Activated T-cell treated with anti-CD3 and anti-CD28 coated beads, Interleukin-2, amount 50 U/mL, for 4 hours (primary cell): ENCODE data around the gene TTC31. TPM values are rescaled to one million over a fixed set of nuclear protein-coding genes. Genes with fewer than 3 reads are reported as not detected.
"Not testable (repeated sequence)": the region's sequence is repeated elsewhere in the genome, so short reads cannot be mapped to it uniquely, and the experiment has no call there.

Experiments used
- ATAC-seq, 2 donors: fragments of 200-7000 bp; cut with Tn5 transposase; one replicate each; pipeline ENCODE4 v1.10.0; 2021
- DNase-seq: peaks from one replicate; pipeline ENCODE4 v3.0.0-alpha.2; 2020
- H3K27me3 Mint-ChIP-seq: one replicate; pipeline ENCODE4 v1.8.0; 2021; ENCODE audit warnings: low read depth, mixed read lengths
- H3K36me3 Mint-ChIP-seq: one replicate; pipeline ENCODE4 v1.8.0; 2022; ENCODE audit warnings: mixed read lengths; ENCODE audit not compliant: insufficient read depth
- H3K4me1 Mint-ChIP-seq: one replicate; pipeline ENCODE4 v1.8.0; 2021; ENCODE audit warnings: low read depth, mixed read lengths
- H3K4me3 Mint-ChIP-seq: one replicate; pipeline ENCODE4 v1.8.0; 2021; ENCODE audit warnings: mild to moderate bottlenecking, moderate library complexity, mixed read lengths
- H3K9me3 Mint-ChIP-seq: one replicate; pipeline ENCODE4 v1.8.0; 2021; ENCODE audit warnings: mixed read lengths
- total RNA-seq, 3 donors: library from RNA; stranded (reverse); gene quantifications; one replicate each; pipeline ENCODE4 v1.2.1, GENCODE V29; 2021

The TTC31 gene
- total RNA-seq, 3 donors from 2014 or later = 22.4 to 23.8 (median 23.4) TPM

DNA sequence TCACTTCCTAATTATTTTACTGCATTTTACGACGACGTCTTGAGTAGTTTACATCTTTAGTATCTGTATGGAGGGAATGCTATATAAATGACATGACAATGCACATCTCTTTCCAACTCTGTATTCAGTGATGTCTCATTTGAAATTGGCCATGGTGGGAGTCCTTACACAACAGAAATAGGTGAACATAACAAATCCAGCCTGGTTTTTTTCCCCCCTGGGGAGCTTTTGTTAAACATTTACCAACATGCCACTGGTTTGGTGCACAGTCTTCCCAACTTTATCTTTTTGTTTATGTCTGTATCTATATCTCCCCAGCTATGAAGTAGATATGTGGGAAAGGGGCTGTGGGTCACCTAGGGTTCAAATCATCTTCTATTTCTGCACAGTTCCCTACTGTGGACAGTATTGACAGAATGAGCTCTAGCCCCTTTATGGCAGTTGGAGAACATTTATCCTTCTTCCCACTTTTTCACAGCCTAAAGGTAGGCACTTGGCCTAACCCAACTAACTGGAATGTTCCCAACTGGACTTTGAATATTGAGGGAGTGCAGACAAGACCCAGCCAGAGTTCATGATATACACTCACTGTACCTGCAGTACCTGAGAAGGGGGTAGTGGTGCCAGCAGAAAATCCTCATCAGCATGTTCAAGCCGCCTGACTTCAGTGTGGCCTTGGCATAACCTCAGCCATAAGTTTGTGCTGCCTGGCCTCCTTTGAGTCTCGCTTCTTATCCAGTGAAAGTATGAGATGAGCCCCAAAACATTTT is 35.5 kb upstream of the TTC31 start:
- DNase-seq (no peak), ATAC-seq (no peak)
- Mint-ChIP-seq H3K4me3 (no peak overlapping the region), H3K4me1 (peaks cover 2% of the 10 kb centered on the region), H3K27me3 (peaks cover 12% of the 10 kb centered on the region), H3K9me3 (no peaks in the 10 kb centered on the region), H3K36me3 (no peaks in the 10 kb centered on the region)

DNA sequence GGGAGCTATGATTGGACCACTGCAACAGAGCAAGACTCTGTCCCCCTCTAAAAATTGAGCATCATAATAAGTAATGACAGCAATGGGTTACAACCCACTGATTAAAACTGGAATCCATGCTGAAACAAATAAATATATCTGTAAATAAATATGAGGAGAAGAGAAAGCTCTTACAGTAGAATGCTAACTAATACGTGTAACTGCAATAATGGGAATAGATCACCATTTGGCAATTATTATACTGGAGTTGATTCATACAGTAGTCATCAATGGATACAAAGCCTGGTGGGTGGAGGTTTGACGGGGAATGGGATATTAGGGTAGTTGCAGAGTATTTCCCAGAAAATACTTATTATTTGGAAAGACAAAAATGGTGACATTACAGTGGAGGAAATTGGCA is 34.1 kb upstream of the TTC31 start:
- H3K9me3 Mint-ChIP-seq = no peaks in the 10 kb centered on the region
- H3K4me3 Mint-ChIP-seq = no peak overlapping the region
- H3K36me3 Mint-ChIP-seq = no peaks in the 10 kb centered on the region
- no peak for ATAC-seq
- DNase-seq = no peak
- peaks cover 10% of the 10 kb centered on the region for H3K4me1 Mint-ChIP-seq
- peaks cover 10% of the 10 kb centered on the region for H3K27me3 Mint-ChIP-seq

DNA sequence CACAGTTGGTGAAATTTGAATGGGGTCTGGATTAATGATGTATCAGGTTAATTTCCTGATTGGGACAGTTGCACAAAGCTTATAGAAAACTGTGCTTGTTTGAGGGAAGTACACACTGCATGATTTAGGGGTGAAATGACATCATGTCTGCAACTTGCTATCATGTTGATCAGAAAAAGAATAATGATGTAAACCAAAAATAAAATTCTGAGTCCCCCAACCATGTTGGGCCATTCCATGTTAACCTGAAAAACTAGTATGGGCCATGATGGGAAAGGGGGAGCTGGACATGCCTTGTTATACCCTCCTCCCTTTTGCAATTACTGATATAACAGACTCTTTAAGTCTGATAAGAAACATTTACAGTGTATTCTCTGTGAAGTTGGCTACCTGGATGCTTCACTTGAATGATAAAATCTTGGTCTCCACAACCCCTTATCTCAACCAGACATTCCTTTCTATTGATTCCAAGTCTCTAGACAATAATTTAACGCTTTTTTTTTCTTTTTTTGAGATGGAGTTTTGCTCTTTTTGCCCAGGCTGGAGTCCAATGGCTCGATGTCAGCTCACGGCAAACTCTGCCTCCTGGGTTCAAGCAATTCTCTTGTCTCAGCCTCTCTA is 32.2 kb upstream of the TTC31 start:
- DNase-seq = no peak
- Mint-ChIP-seq H3K36me3 (peaks cover 7% of the 10 kb centered on the region), H3K4me3 (no peak overlapping the region), H3K9me3 (no peaks in the 10 kb centered on the region), H3K4me1 (peaks cover 25% of the 10 kb centered on the region), H3K27me3 (no peaks in the 10 kb centered on the region)
- no peak for ATAC-seq

DNA sequence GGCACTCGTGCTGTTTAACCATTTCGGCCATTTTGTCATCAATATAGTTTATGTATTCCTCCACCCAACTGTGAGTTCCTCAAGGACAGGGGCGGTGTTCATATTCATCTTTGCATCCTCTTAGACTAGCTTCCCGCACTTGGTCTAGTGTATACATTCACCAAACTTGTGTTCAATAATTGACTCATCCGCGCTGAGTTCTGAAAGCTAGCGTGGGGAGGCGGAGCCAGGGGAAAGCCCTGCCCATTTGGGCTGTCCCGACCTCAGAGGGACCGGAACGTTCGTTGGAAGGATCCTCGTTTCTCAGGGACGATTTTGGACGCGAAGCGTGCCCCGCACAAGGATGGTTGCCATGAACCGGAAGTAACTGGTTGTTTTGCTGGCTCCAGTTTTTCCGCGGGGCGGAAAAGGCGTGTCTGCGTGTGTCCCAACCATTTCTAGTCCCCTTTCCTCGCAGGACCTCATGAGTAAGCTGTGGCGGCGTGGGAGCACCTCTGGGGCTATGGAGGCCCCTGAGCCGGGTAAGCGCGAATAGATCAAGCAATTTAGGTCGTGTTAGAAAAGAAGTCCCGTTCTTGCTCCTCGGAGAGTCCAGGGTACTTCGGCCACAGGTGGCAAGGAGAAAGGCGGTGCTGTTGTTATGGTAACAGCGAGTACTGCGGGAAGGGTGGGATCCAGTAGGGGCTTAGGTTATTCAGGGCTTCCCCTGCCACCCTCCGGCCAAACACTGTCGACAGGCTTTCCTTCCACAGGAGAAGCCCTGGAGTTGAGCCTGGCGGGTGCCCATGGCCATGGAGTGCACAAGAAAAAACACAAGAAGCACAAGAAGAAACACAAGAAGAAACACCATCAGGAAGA is 28.0 kb upstream of the TTC31 start, which contains the start of gene INO80B:
Gene INO80B, plus strand, starts transcription at position 434 of the 858 bp plus-strand sequence. Its CDS starts 30 bp downstream, at position 464.
- ATAC-seq = peak; percentile 55 to 58
- no peaks in the 10 kb centered on the region for H3K27me3 Mint-ChIP-seq
- H3K4me3 Mint-ChIP-seq = peak within 1 kb of the TSS; percentile 100
- DNase-seq = peak; percentile 97
- H3K36me3 Mint-ChIP-seq = peaks cover 14% of the 10 kb centered on the region
- peaks cover 59% of the 10 kb centered on the region for H3K4me1 Mint-ChIP-seq
- H3K9me3 Mint-ChIP-seq = no peaks in the 10 kb centered on the region

DNA sequence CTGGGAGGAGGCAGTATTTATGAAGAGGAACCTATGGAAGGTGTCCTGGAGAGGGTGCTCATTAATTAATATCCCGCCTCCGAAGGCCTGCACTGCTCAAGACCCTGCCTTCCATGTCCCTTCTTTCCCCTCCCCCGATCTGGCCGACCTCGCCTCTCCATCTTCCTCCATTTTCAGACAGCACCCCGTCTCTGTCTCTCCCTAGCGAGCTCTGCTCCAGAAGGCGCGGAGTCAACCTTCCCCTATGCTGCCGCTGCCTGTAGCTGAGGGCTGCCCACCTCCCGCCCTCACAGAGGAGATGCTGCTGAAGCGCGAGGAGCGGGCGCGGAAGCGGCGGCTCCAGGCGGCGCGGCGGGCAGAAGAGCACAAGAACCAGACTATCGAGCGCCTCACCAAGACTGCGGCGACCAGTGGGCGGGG is 25.7 kb upstream of the TTC31 start:
- no peak for DNase-seq

DNA sequence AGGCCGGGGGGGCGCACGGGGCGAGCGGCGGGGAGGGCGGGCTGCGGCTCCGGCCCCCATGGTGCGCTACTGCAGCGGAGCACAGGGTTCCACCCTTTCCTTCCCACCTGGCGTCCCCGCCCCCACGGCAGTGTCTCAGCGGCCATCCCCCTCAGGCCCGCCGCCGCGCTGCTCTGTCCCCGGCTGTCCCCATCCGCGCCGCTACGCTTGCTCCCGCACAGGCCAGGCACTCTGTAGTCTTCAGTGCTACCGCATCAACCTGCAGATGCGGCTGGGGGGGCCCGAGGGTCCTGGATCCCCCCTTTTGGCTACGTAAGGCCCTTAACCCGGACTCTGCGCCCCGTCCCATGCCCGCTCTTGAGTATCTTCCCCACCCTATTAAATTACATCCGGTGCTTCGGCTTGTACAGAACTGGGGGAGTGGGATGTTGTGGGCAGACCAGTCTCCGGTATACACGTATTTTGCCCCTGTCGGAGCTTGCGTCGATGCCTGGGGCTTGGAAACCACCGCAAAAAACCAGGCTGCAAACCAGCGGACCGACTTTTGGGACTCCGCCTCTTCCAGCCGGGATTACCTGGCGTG is 25.2 kb upstream of the TTC31 start:
- peak; percentile 34 for ATAC-seq
- peaks cover 60% of the 10 kb centered on the region for H3K4me1 Mint-ChIP-seq
- H3K27me3 Mint-ChIP-seq = no peaks in the 10 kb centered on the region
- H3K9me3 Mint-ChIP-seq = no peaks in the 10 kb centered on the region
- peak overlapping the region; percentile 100 for H3K4me3 Mint-ChIP-seq
- H3K36me3 Mint-ChIP-seq = peaks cover 23% of the 10 kb centered on the region
- DNase-seq = peak; percentile 79

More for the DNA sequence above, 25.7 kb upstream of the TTC31 start:
- Mint-ChIP-seq H3K9me3 (no peaks in the 10 kb centered on the region), H3K4me3 (peak overlapping the region; percentile 100), H3K27me3 (no peaks in the 10 kb centered on the region), H3K36me3 (peaks cover 21% of the 10 kb centered on the region), H3K4me1 (peaks cover 64% of the 10 kb centered on the region)
- ATAC-seq = no peak

DNA sequence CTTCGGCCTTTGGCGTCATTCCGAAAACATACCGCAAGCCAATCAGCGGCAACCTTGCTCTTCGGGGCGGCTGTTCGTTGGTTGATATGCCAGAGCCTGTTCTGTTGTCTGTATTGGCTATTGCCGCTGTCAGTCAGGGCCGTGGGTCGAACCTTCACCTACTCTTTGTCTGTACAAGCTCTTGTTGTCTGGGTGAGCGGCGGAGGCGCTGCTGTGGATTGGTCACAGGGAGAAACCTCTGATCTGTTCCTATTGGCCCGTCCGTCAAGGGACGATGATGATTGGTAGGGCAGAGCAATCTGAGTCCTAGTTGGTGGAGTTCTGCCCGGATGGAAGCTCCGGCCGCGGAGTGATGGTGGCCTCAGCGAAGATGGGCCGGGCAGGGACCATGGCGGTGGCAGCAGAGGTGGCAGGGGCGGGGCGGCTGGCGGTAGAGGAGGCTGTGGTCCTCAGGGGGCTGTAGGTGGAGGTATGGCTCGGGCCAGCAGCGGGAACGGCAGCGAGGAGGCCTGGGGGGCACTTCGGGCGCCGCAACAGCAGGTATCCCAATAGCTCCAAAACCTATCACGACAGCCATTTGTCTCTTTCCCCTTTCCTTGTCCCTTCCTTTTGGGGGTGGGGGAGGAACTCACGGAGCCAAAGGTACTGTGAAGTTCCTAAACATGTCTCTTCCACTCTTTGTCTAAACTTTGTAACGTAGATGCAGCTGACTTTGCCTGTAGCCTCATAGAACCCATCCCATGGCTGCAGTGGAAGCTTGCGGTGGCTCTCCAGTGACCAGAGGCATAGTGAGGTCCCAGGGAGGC is 24.5 kb upstream of the TTC31 start, which contains the start of gene WBP1:
Gene WBP1, plus strand, starts transcription at position 307 of the 806 bp plus-strand sequence. Its CDS starts 165 bp downstream, at position 472.
- Mint-ChIP-seq H3K4me1 (peaks cover 58% of the 10 kb centered on the region), H3K36me3 (peaks cover 26% of the 10 kb centered on the region), H3K9me3 (no peaks in the 10 kb centered on the region), H3K27me3 (no peaks in the 10 kb centered on the region), H3K4me3 (peak within 1 kb of the TSS; percentile 100)
- ATAC-seq (peak; percentile 84 to 85), DNase-seq (peak; percentile 97)

DNA sequence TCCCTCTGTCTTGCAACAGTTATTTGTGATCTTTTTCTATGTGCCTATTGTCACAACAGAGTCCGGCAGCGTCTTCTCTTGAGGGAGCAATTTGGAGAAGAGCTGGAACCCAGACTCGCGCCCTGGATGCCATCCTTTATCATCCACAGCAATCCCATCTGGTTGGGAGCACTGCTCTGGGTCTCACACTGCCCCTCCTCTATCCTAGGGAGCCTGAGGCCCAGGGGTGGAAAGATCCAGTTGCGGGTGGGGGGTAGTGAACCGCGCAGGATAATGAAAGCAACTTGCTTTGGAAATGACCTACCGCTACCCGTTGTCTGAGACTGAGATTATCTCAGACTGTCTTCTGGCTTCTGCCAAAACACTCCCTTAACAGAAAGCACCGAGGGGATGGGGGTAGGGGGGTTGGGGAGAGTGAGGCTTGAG is 23.9 kb upstream of the TTC31 start:
- H3K36me3 Mint-ChIP-seq = peaks cover 26% of the 10 kb centered on the region
- H3K9me3 Mint-ChIP-seq = no peaks in the 10 kb centered on the region
- H3K4me3 Mint-ChIP-seq = peak overlapping the region; percentile 100
- no peaks in the 10 kb centered on the region for H3K27me3 Mint-ChIP-seq
- DNase-seq (no peak), ATAC-seq (no peak)
- H3K4me1 Mint-ChIP-seq = peaks cover 60% of the 10 kb centered on the region

DNA sequence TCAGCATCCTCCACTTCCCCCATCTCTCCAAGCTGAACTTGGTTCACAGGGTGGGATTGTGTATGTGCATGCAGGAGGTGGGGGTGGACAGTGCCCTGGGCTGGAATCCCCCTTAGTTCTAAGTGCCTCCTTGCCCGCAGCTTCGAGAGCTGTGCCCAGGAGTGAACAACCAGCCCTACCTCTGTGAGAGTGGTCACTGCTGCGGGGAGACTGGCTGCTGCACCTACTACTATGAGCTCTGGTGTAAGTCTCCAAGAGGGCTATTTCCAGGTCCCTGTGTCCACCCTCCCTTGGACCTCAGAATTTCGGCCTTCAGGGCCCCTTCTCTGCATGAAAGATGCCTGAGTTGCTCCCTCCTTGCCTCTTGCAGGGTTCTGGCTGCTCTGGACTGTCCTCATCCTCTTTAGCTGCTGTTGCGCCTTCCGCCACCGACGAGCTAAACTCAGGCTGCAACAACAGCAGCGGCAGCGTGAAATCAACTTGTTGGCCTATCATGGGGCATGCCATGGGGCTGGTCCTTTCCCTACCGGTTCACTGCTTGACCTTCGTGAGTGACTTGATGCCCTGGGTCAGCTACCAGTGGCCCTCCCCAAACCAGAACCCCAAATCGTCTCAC is 23.3 kb upstream of the TTC31 start:
- ATAC-seq = not testable (repeated sequence)

DNA sequence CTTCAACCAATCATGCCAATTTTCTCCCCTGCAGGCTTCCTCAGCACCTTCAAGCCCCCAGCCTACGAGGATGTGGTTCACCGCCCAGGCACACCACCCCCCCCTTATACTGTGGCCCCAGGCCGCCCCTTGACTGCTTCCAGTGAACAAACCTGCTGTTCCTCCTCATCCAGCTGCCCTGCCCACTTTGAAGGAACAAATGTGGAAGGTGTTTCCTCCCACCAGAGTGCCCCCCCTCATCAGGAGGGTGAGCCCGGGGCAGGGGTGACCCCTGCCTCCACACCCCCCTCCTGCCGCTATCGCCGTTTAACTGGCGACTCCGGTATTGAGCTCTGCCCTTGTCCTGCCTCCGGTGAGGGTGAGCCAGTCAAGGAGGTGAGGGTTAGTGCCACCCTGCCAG is 22.7 kb upstream of the TTC31 start:
- peaks cover 23% of the 10 kb centered on the region for H3K36me3 Mint-ChIP-seq
- ATAC-seq, H3K9me3 Mint-ChIP-seq, H3K27me3 Mint-ChIP-seq, DNase-seq: not testable (repeated sequence)
- peaks cover 53% of the 10 kb centered on the region for H3K4me1 Mint-ChIP-seq
- peak overlapping the region; percentile 100 for H3K4me3 Mint-ChIP-seq

More for the DNA sequence above, 23.3 kb upstream of the TTC31 start:
- H3K4me3 Mint-ChIP-seq = peak overlapping the region; percentile 100
- peaks cover 59% of the 10 kb centered on the region for H3K4me1 Mint-ChIP-seq
- not testable (repeated sequence) for H3K27me3 Mint-ChIP-seq, H3K9me3 Mint-ChIP-seq, DNase-seq
- H3K36me3 Mint-ChIP-seq = peaks cover 26% of the 10 kb centered on the region

DNA sequence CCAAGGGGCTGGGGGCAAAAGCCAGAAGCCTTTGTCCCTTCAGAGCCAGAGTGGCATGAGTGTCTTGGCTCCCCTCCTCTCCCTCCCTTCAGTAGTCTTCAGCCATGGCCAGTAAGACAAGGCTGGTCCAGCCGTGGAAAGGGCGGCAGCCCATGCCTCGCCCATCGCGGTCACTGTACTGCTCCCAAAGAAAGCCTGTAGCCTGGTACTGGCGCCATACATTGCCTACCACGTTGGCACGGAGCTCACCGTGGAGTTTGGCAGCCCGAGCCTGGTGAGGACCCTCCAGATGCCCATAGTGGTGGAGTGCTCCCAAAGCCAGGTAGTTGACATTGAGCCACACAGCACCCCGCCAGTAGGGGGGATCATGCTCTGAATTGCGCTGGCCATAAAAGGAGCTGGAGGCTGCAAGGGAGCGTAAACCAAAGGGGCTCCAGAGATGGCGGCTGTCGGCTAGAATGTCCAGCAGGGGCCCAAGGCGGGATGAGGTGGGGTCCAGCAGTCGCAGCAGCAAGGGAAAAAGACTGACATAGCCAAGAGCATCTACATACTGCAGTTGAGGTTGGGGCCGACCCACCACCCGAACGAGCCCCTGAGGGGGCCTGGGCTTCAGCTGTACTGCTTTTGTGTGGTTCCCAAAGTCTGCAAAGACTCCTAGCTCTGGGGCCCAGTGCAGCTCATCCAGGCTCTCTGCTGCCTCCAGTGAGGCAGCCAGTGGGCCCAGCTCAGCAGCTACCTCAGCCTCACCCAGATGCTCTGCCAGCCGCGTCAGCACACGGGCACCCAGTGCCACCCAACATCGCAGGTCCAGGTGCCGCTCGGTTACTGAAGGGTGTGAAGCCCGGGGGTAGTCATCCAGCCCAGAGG is 21.5 kb upstream of the TTC31 start:
- no peak overlapping the region for H3K4me3 Mint-ChIP-seq

DNA sequence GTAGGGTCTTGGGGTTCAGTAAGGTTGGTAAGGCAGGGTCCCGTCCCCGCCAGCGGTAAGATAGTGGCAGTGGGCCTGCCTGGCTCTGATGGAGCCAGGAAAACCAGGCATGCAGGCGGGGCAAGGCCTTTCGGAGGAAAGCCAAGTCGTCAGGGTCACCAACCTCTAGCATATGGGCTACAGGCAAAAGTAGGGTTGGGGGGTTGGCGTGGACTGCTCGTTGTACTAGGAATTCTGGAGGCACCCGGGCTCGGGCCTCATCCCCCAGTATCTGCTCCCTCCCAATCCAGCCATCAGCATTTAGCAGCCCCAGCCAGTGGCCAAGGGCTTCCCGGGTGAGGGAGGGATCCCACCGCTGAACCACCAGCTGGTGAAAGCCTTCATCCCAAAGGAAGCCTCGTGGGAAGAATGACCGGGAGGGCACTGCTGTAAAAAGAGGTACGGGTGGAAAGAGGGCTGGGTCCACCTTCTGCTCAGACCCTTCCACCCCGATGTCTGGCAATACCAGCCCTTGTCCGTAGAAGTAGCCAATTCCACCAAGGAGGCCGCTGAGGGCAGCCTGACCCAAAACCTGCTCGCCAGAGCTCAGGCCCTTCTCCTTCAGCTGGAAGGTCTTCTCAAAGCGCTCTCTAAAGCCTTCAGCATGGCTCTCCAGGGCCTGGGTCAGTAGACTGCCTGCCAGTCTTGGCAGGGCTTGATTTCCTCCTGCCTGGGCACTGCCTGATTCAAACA is 20.7 kb upstream of the TTC31 start:
- no peaks in the 10 kb centered on the region for H3K27me3 Mint-ChIP-seq
- no peak overlapping the region for H3K4me3 Mint-ChIP-seq
- no peak for ATAC-seq
- no peak for DNase-seq
- H3K9me3 Mint-ChIP-seq = no peaks in the 10 kb centered on the region
- H3K36me3 Mint-ChIP-seq = peaks cover 12% of the 10 kb centered on the region
- H3K4me1 Mint-ChIP-seq = peaks cover 42% of the 10 kb centered on the region

More for the DNA sequence above, 21.5 kb upstream of the TTC31 start:
- ATAC-seq (no peak), DNase-seq (no peak)
- H3K27me3 Mint-ChIP-seq = no peaks in the 10 kb centered on the region
- H3K9me3 Mint-ChIP-seq = no peaks in the 10 kb centered on the region
- H3K4me1 Mint-ChIP-seq = peaks cover 49% of the 10 kb centered on the region
- H3K36me3 Mint-ChIP-seq = peaks cover 14% of the 10 kb centered on the region
